Activated naive CD4-positive, alpha-beta T cell treated with anti-CD3 and anti-CD28 coated beads, Interleukin-2, amount 50 U/mL, for 16 hours (primary cell): ENCODE data around the gene ANKRD9.

Source experiments
- DNase-seq: peaks from one replicate; pipeline ENCODE4 v3.0.0-alpha.2; 2020

The ANKRD9 gene

GRCh38 chr14:102512793-102513300 lies 3.3 kb upstream of the ANKRD9 start:
- no peak for DNase-seq

DNA sequence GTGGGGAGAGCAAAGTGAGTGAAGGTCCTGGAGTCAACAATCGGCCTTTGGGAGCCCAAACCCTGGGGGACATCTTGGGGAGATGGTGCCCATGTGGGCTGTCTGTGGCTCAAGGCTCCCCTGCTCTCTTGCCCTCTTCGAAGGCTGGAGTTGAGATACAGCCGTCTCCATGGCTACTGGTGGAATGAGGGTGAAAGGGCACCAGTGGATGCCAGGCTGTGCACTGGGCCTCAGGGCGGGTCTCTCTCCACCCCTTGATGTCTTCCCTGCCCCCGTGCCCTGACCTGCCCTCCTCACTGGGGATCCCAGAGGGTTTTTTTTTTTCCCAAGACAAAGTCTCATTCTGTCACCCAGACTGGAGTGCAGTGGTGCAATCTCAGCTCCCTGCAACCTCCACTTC lies 2.0 kb upstream of the ANKRD9 start:
- DNase-seq: no peak

- peak; percentile 50 for DNase-seq
These were observed 1.3 kb upstream of the ANKRD9 start for GRCh38 chr14:102510616-102511520.

DNA sequence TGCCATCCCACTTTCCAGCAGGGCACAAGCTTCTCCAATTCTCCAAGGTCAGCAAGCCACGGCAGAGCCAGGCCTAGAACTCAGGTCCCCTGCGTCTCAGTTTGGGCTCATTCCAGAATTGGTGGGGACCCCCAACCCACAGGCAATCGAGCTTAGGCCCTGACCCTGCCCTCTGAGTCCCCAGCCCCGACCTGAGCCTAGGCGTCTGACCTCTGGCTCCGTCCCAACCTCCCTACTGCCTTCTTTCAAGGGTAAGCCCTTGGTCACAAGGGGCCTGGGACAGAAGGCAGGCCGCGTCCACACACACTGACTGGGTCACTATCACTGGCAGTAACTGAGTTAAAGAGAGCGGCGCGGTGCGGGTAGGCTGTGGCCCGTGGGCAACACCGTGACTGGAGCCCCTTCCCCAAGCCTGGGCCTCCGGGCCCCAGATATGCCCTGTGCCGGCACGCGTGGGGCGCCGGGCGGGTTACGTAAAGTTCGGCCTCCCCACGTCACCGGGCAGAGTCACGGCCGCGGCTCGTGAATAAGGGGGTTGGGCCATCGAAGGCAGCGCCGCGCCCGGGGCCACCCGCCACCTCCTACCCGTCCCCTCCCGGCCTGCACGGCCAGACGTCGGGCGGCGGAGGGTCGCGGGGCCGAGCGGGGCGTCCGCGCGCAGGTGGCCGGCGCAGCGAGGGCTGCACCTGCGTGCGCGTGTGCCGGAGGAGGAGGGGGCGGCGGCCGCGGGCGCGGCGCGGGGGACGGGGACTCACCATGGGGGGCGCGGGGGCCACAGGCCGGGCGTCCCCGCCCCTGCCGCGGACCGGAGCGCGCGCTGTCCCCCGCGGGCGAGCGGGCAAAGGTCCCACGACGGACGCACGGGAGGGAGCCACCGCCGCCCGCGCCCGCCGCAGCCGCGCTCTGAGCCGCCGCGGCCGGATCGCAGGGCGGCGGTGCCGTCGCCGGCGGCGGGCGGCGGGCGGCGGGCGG lies 516 bp downstream of the ANKRD9 start:
- peak; percentile 37 for DNase-seq

GRCh38 chr14:102508410-102508773 lies 1.2 kb downstream of the ANKRD9 start:
- no peak for DNase-seq

DNA sequence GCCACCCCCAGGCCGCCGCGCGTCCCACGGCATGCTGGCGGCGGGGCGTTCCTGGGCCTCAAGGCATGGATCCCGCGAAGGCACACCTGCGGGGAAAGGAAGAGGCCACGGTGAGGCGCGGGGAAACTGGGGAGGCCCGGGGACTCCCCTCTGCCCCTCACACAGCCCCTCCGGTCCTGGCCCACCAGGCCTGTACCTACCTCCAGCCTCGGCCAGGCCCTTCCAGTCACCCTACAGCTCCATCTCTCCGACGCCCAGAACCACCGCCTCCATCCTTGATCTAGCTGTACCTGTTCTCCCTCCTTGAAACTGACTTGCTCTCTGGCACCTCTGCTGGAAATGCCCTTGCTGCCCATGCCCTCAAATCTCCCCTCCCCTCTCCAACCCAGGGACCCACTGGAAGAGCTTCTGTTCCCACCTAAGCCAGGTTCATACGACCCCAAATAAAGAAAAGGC lies 1.7 kb downstream of the ANKRD9 start:
- no peak for DNase-seq

DNA sequence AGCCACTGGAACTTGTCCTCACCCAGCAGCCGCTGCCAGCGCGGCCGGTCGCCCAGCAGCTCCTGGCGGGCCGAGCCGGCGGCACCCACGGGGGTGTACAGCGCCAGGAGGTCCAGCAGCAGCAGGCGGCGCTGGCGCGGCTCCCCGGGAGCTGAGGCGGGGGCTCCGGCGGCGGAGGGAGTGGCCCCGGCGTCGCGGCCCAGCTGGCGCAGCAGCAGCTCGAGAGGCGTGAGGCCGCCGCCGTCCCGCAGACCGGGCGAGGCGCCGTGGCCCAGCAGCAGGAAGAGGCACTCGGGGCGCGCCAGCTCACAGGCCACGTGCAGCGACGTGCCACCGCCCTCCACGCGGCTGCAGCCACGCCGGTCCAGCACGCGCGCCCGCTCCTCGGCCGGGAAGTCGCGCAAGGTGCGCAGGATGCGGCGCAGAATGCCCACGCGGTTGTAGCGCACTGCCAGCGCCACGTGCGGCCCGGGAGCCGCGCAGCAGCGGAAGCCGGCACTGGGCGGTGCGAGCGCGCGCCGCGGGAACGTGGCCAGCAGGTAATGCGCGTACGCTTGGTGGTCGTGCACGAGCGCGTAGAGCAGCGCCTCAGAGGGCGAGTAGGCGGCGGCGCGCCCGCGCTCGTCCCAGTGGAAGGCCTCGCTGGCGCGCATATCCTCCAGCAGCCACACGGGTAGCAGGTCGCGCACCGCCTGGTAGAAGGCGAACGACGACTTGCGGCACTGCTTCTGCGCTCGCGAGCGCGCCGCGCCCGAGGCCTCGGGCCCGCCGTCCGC lies 2.3 kb downstream of the ANKRD9 start:
- no peak for DNase-seq

DNA sequence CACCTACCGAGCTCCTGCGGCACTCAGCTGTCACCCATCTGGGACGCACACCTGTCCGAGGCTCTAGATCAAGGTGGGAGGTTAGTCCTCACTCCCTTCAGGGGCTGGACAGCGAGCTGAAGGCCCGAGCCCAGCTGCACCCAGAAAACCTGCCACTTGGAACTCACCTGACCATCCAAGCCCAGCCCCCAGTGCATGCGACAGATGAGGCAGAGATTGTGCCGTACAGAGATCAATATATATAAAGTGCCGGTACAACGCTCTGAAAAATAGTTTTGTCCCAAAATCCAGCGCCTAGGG lies 3.0 kb downstream of the ANKRD9 start:
- no peak for DNase-seq

DNA sequence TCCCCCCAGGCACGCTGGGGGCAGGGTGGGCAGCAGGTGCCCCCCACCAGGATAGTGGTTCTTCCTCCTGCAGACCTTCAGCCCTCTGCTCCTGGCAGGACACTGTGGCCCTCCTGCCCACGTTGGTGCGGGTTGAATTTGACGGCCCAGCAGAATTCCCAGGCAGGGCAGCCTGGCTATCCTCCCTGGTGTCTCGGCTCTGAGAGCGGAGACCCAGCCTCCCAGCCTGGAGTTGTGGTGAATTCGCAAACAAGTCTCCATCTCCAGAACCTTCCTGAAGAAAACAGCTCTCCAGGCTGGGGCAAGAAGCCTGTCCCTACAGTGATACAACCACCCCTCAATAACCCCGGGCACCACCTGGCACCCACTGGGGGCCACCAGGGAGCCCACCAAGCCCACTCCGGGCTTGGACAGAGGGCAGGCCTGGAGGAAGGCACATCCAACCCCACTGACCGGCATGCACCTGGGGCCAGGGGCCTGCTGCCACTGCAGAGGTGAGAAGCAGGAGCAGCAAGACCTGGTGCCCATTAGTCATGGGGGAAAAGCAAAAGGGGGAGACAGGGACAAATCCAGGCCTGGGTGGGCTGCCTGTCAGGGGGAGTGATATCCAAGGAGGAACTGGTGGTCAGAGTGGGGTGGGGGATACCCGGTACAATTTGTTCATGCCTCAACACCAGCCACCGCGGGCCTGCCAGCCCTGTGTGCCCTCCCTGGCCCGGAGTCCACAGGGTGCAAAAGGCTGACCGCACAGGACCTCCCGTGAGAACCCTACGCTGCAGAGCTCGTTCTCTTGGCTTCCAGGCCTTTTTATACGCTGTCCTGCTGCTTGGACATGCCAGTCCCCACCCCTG lies 3.6 kb downstream of the ANKRD9 start:
- DNase-seq: no peak

- no peak for DNase-seq
These were observed 4.5 kb downstream of the ANKRD9 start for GRCh38 chr14:102505000-102505619.

DNA sequence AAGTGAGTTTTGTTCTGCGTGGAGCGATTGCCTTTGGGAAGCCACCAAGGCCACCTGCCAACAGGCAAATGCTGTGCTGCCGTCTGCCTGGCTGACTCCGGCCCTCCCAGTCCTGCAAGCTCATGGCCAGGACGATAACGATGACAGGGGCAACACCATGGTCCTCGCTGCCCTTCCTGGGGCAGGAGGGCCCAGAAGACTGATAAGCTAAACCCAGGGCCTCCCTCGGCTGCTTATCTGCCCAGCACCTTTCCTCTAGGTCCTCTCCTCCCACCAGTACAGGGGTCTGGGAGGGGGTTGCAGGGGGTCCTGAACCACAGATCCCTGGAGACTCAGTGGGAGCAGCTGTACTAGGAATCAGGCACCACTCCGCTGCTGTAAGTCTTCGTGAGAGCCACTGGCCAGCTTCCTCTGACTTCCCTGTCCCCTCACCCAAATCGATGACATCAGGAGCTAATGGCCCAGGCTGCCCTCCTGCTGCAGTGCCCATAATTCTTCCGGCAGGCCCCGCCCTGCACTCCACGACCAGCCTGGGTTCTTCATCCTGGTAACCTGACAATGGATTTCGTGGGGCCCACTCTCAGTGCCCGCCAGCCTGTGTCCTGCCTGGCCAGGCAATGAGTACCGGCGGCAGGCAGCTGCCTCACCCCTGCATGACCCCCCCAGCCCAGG lies 5.1 kb downstream of the ANKRD9 start:
- DNase-seq: no peak

DNA sequence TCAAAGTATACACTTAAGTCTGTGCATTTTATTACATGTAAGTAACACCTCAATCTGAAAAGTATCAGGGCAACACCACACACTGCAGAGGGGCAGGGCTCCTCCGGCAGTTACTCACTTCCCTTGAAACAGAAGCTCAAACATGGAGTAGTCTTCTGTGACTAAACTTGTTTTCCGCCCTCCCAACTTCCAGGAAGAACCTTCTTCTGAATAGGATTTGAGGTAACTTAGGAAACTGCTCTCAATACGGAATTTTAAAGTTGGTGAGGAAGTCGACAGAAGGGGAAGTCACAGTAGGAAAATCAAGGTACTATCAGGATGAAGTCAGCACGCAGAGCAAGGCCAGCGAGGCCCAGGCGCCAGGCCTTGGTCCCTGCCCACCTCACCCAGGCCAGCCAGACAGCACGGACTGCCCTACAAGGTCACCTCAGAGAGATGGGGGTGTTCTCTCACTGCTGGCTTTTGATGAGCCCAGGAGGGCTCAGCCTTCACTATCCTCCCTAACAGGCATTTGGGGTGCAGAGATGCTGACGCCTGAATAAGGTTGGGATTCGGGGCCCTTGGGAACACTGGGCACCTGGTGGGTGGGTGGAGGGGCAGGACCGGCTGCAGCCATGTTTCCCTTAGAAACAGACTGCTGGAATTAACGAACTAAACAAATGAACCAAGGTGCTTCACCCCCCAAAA lies 5.8 kb downstream of the ANKRD9 start:
- no peak for DNase-seq

- DNase-seq: no peak
These were observed 7.0 kb downstream of the ANKRD9 start for GRCh38 chr14:102502571-102502970.

- DNase-seq: no peak
These were observed 7.7 kb downstream of the ANKRD9 start for GRCh38 chr14:102501751-102502315.

GRCh38 chr14:102500713-102501112 lies 8.9 kb downstream of the ANKRD9 start:
- DNase-seq: no peak

DNA sequence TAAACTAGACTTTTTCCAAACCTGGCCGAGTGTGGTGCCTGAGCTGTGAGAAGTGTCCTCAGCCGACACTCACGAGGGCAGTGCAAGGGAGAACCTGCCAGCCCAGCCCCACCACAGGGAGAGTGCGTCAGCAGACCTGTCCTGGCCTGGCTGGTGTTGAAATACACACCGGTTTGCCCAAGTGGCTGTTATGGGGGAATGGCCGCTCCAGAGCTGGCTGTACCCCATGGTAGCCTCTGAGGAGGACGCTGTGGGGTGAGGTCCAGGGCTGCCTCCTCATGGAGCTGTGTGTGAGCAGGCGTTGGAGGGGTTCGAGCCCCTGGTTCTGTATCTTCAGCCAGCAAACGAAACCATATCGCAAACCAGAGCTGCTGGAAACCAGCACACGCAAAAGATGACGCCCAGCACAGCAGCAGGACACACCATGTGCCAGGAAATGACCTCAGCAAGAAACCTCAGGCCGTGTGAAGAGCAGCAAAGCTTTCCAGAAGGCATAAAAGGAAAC lies 9.4 kb downstream of the ANKRD9 start:
- no peak for DNase-seq

DNA sequence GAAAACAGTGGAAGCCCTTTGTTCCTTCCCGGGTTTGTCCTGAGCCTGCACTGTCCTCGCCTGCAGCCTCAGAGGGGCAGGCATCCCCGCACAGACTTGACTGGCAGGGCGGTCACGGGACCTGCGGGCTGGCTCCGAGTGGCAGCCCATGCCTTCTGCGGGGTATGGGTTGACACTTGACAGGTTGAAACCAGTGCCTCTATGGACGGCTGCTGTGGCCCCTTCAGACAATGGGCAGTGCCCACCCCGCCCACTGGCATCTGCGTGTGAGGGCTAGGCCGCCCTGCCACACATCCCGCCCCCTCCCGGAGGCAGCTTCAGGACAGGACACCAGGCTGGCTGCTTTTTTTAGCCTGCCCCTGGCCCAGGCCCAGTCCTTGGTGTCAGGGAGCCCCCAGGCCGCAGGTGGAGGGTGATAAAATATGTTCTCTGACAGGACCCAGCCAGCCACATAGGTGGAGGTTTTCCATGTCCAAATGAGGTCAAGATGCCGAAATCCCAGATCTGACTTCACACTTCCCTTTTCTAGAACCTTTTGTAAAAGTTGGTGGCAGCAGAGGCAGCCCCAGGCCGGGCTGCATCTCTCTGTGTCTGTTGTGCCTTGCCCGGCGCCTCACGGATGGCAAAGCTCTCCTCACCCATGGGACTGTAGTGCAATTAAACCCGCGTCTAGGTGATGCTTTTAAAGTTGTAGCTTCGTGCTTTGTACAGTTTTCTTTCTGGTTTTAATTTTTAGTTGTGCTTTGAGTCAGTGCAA lies 10.0 kb downstream of the ANKRD9 start:
- no peak for DNase-seq

GRCh38 chr14:102498678-102499265 lies 10.8 kb downstream of the ANKRD9 start:
- DNase-seq: no peak
